K562 (cell line): Measurements from ENCODE around the gene SMC4. TPM values are rescaled to one million over a fixed set of nuclear protein-coding genes. Genes with fewer than 3 reads are reported as not detected.
A peak's percentile ranks its signal among the peaks of the same experiment; 100 is the strongest.

Experiments used
- BCLAF1 ChIP-seq, 2 experiments: fragments of 450-650 bp in 1 of 2; IDR thresholded peaks; 2 replicates each; pipeline ENCODE4 v1.6.1; 2011 to 2017; ENCODE audit warnings: low read depth in 2 of 2, antibody characterized with exemption in 1 of 2, borderline replicate concordance in 1 of 2, low read length in 1 of 2, mild to moderate bottlenecking in 1 of 2, mixed read lengths in 1 of 2; ENCODE audit not compliant: control insufficient read depth in 1 of 2
- FOXM1 ChIP-seq, 2 experiments: fragments of 450-650 bp in 1 of 2; sonication (generic) in 1 of 2; formaldehyde crosslinking in 1 of 2; IDR thresholded peaks; 2 replicates each; pipeline versions ENCODE4 v1.6.1 to v1.9.0; 2017 to 2022; ENCODE audit warnings: low read depth in 2 of 2, mild to moderate bottlenecking in 2 of 2, missing genetic modification reagents in 1 of 2, moderate library complexity in 1 of 2
- HSF4 ChIP-seq: fragments of 250-450 bp; sonication (Bioruptor Pico); IDR thresholded peaks from 2 replicates; pipeline ENCODE4 v2.1.2; 2022; ENCODE audit warnings: mild to moderate bottlenecking, moderate library complexity, borderline replicate concordance
- MEF2D ChIP-seq: conservative IDR thresholded peaks from 2 replicates; pipeline ENCODE4 v1.6.1; 2016; ENCODE audit warnings: low read depth, missing genetic modification characterization, missing compliant biosample characterization
- PML ChIP-seq: IDR thresholded peaks from 2 replicates; pipeline ENCODE4 v1.6.1; 2012; ENCODE audit warnings: low read length, inconsistent platforms
- PRDM10 ChIP-seq: fragments of 450-650 bp; IDR thresholded peaks from 2 replicates; pipeline ENCODE4 v1.6.1; 2018; ENCODE audit not compliant: partially characterized antibody
- RBBP5 ChIP-seq: fragments of 200-600 bp; sonication (generic); IDR thresholded peaks from 2 replicates; pipeline ENCODE4 v1.6.1; 2012; ENCODE audit warnings: borderline replicate concordance, mild to moderate bottlenecking, low read length, control low read depth, inconsistent platforms; ENCODE audit not compliant: insufficient read depth, poor library complexity, severe bottlenecking
- RBM15 ChIP-seq: fragments of 200-400 bp; formaldehyde crosslinking; IDR thresholded peaks from 2 replicates; pipeline ENCODE4 v1.6.1; 2018; ENCODE audit warnings: mild to moderate bottlenecking, low read length, moderate library complexity; ENCODE audit not compliant: insufficient read depth
- SNAPC5 ChIP-seq: fragments of 250-450 bp; sonication (Bioruptor Pico); IDR thresholded peaks from 2 replicates; pipeline ENCODE4 v1.8.0; 2021; ENCODE audit warnings: moderate library complexity, mild to moderate bottlenecking, inconsistent platforms
- SRF ChIP-seq, 2 experiments: fragments of 250-450, 450-650 bp in 1 of 2; sonication (Bioruptor Pico) in 1 of 2; sonication (generic) in 1 of 2; formaldehyde crosslinking; IDR thresholded peaks; 2 replicates each; pipeline versions ENCODE4 v1.5.0 to v1.5.1; 2020 to 2022; ENCODE audit warnings: mild to moderate bottlenecking in 1 of 2, missing genetic modification reagents in 1 of 2
- ZBTB8A ChIP-seq: fragments of 450-650 bp; IDR thresholded peaks from 2 replicates; pipeline ENCODE4 v1.6.1; 2018; ENCODE audit warnings: mild to moderate bottlenecking, moderate library complexity; ENCODE audit not compliant: partially characterized antibody
- polyA plus RNA-seq, 8 experiments: library from polyadenylated mRNA; depleted of rRNA in 4 of 8; stranded (reverse) in 5 of 8; unstranded in 3 of 8; fragments of >200 nt; fragmentation: Nextera tagmentation in 2 of 8; fragmentation: Illumina TruSeq in 1 of 8; extraction: Ambion mirVana in 2 of 8; extraction: Trizol in 1 of 8; gene quantifications; 2 replicates each; pipeline versions ENCODE4 v1.2.1 to v1.2.3, GENCODE V29; 2011 to 2014; ENCODE audit warnings: inconsistent platforms in 1 of 8, missing spikeins in 1 of 8
- total RNA-seq, 7 experiments: library from RNA; depleted of rRNA in 6 of 7; stranded (reverse); fragments of >200 nt in 6 of 7; fragmentation: Illumina TruSeq in 2 of 7; extraction: Trizol in 2 of 7; gene quantifications; 2 replicates each; pipeline versions ENCODE4 v1.2.1 to v1.2.3, GENCODE V29; 2011 to 2021; ENCODE audit warnings: low replicate concordance in 1 of 7
- TF ChIP-seq, protein P1 (sequence below): sonication (generic); formaldehyde crosslinking; IDR thresholded peaks from 2 replicates; pipeline ENCODE4 v1.5.0; 2020; ENCODE audit warnings: missing genetic modification reagents
- TF ChIP-seq, protein P2 (sequence below): sonication (generic); formaldehyde crosslinking; IDR thresholded peaks from 2 replicates; pipeline ENCODE4 v1.4.0; 2020; ENCODE audit warnings: mild to moderate bottlenecking, missing genetic modification reagents

Gene SMC4
- total and polyA plus RNA-seq, 9 of the 15 experiments (the other 6 are each of a cell fraction or from before 2014, with no cell fraction given): 87.9 to 347 (median 176) TPM

GRCh38 chr3:160400030-160400701, 716 bp downstream of the SMC4 start (continued):
- TF ChIP-seq, protein P1, sequence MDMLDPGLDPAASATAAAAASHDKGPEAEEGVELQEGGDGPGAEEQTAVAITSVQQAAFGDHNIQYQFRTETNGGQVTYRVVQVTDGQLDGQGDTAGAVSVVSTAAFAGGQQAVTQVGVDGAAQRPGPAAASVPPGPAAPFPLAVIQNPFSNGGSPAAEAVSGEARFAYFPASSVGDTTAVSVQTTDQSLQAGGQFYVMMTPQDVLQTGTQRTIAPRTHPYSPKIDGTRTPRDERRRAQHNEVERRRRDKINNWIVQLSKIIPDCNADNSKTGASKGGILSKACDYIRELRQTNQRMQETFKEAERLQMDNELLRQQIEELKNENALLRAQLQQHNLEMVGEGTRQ (CRISPR knock-in tag): no peak
- TF ChIP-seq PML (no peak), BCLAF1 (IDR thresholded peaks at IDR 0.05; ENCODE audit: borderline replicate concordance in 1 of 2, control insufficient read depth in 1 of 2, low read depth in 2 of 2, low read length in 1 of 2) (no peak; a peak in 1 of 4 replicates), FOXM1 (IDR thresholded peaks at IDR 0.05; ENCODE audit: low read depth) (no peak), FOXM1 (CRISPR knock-in tag; IDR thresholded peaks at IDR 0.05; ENCODE audit: low read depth) (no peak; the same call in 1 of the 2 replicates), RBBP5 (peak; percentile 75), ZBTB8A (no peak), PRDM10 (no peak), RBM15 (no peak), SRF (CRISPR knock-in tag; IDR thresholded peaks at IDR 0.05) (no peak), SNAPC5 (CRISPR knock-in tag) (no peak), MEF2D (tag) (no peak), HSF4 (CRISPR knock-in tag) (no peak)
- TF ChIP-seq, protein P2, sequence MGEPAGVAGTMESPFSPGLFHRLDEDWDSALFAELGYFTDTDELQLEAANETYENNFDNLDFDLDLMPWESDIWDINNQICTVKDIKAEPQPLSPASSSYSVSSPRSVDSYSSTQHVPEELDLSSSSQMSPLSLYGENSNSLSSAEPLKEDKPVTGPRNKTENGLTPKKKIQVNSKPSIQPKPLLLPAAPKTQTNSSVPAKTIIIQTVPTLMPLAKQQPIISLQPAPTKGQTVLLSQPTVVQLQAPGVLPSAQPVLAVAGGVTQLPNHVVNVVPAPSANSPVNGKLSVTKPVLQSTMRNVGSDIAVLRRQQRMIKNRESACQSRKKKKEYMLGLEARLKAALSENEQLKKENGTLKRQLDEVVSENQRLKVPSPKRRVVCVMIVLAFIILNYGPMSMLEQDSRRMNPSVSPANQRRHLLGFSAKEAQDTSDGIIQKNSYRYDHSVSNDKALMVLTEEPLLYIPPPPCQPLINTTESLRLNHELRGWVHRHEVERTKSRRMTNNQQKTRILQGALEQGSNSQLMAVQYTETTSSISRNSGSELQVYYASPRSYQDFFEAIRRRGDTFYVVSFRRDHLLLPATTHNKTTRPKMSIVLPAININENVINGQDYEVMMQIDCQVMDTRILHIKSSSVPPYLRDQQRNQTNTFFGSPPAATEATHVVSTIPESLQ (CRISPR knock-in tag): no peak
